Measurements from ENCODE around the gene TYRO3.

GRCh38 chr15:41553731-41554130 is 5.3 kb upstream of the TYRO3 start:
- TF ChIP-seq POLR2A (IDR thresholded peaks at IDR 0.05; ENCODE audit: low read length) (no peak), GATA1 (IDR thresholded peaks at IDR 0.05; ENCODE audit: low read depth, low read length) (no peak)

All from erythroblast (primary cell).